Activated CD8-positive, alpha-beta memory T cell treated with anti-CD3 and anti-CD28 coated beads, Interleukin-2, amount 50 U/mL, for 48 hours (primary cell): ENCODE measurements around the gene ARMH3.

Experiments
- DNase-seq: peaks from one replicate; pipeline ENCODE4 v3.0.0-alpha.2; 2020

ARMH3 gene

DNA sequence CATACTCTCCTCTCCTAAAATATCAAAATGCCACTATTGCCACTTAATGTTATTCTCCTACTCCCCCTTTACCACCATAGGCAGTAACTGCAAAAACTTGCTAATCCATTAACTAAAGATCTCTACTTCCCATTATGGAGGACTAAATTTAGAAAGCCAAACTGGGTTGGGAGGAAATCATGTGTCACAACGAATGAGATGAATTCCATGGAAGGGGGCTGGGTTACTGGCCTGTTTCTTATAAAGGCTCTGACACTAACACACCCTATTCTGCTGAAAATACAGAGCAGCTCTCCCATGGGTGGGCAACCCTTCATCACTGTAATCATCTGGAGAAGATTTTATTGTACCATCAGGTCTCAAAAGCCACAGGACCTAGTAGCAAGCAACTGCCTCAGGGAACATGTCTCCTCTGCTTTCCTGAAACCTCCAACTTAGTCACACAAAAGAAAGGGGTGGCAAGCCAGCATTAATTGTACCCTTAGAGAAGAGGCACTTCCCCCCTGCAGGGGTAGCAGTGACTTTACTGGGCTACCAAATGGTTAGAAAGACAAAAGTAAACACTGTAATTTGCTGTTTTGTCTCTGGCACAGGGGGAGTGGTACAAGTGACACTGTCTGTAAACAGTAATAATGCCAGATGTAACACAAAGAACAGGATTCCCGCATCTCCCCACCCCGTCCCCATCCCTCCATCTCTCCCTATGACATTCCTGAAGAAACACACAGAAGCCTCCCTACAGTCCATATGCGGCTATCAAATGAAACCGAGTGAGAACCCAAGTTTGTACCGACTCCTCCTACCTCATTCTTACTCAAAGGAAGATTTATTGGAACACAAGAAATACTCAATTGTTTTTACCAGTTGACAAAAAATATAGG lies 81.6 kb downstream of the ARMH3 start:
- no peak for DNase-seq

DNA sequence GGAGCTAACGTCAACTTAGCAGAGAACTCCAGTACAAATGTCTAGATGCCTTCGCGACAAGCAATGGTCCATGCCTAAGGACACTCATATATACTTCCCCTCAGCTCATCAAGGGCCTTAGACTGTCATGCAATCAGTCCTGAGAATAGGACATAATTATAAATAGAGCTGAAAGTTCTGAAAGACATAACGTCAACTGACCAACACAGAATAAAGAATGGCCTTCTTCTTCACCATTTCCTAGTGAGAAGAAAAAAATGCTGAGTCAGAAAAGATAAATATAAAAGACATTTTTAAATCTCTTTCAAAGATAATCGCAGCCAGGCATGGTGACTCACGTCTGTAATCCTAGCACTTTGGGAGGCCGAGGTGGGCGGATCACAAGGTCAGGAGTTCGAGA lies 83.2 kb downstream of the ARMH3 start:
- no peak for DNase-seq

DNA sequence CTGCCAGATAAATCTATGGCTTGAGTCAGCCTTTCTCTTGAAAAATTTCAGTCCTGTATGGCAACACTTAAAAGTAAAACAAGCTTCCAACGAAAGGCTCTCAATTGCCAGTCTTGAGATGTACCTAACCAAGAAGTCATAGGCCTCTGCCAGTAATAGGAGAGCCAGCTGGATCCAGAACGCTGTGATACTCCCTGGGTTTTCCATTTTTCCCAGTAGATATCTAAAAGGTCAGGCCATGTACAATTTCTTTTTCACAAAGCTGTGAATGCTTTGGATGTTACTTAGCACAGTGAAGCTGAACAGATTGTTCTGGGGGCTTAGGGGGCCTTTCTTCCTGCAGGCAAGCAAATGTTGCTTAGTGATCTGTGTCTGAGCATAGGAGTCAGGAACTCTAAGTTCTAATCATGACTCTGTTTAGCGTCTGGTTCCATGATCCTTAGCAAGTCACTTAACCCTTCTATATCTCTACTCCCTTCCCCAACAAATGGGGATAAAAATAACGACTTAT lies 86.5 kb downstream of the ARMH3 start:
- DNase-seq = no peak

DNA sequence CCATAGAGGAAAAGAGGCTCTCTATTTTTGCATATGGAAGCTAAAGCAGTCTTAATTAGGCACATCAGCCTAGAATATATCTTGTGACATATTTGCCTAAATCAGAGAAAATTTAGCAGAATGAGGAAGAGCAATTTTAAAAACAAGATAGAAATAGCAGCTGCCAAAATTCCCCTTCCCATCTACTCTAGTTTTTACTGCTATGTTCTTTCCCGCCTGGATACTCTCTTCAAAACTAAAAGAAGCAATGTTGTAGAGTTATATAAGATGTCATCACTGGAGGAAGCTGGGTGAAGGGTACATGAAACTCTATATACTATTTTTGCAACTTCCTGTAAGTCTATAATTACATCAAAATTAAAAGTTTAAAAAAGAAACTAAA lies 87.0 kb downstream of the ARMH3 start:
- DNase-seq = no peak

DNA sequence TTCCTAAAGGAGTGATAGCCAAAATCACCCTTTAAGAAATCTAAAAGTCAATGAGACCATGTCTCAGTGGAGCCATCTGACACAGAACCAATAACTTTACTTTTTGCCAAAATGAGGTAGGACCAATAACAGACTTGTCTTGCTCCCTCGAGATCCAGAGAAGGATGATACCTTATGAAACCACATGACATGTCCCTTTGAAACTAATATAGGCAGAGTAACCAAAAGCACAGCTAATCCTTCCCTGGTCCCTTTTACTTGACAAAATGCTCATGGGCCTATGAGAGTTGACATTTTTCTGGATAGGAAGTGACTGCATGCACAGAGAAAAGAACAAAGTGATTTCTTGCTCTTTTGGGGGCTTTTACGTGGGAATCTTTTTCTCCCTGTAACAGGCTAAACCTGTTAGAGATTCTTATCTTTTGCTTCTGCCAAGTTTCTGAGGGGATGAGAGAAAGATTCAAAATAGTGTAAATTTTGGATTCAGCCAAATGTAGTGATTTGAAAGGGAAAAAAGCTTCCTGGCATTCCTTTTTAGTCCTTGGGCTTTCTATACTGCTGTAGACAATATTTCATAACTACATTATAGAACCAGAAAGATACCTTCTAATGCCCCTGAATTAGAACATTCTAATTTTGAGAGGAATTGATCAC lies 87.6 kb downstream of the ARMH3 start:
- no peak for DNase-seq

DNA sequence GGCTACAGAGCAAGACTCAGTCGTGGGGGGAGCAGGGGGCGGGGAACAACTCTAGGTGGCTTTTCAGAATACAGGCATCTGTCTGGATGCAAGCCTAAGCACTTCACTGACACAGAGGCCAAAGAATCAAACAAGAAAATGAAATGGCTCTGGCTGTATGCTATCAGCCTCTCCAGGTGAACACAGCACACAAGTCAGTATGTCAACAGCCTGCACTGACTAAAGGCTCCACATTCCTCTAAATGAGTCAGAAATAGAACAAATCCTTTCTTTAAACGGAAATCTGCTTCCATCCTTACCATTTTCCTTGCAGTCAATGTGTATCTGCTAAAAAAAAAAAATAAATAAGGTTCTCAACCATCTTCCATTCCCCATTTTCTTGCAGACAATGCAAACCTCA lies 88.3 kb downstream of the ARMH3 start:
- DNase-seq = no peak

DNA sequence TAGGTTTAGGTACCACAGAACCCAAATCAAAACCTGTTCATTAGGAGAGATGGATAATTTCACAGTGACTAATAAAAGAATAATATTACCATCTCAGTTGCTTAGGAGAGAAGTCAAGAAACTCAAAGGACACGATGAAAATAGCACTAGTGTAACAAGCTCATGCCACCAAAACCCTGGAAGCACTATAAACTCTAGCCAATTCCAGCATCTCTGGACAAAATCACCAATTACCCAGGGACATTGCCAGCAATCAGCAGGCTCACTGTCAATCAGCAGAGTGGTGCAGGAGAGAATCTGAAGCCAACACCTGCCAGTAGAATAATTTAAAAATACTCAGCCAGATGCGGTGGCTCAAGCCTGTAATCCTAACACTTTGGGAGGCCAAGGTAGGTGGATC lies 88.9 kb downstream of the ARMH3 start:
- DNase-seq = no peak

DNA sequence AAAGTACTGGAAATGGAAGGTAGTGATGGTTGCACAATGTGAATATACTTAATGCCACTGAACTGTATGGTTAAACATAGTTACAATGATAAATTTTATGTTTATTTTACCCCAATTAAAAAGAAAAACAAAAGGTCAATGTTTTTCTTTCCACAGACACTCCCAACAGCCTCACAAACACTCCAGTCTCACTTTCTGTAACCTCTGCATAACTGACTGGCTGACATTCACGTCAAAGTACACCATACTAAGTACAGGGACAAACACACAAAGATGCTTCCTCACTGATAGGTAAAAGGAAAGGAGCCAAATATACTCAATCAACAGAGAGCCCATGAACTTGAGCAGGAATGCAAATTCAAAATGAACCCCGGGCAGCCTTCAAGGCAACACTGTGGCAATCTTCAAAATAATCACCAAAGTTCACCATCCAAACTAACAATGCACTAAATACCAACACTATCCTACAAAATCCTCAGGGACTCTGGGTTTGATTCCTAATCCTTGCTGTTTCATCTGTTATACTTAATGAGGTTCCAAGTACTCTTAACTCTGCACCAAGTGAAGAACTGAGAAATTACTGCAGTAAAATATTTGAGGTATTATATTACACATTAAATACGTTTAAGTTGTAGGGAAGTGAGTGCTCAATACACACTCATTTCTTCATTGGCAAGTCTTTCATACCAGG lies 90.8 kb downstream of the ARMH3 start:
- DNase-seq = no peak

DNA sequence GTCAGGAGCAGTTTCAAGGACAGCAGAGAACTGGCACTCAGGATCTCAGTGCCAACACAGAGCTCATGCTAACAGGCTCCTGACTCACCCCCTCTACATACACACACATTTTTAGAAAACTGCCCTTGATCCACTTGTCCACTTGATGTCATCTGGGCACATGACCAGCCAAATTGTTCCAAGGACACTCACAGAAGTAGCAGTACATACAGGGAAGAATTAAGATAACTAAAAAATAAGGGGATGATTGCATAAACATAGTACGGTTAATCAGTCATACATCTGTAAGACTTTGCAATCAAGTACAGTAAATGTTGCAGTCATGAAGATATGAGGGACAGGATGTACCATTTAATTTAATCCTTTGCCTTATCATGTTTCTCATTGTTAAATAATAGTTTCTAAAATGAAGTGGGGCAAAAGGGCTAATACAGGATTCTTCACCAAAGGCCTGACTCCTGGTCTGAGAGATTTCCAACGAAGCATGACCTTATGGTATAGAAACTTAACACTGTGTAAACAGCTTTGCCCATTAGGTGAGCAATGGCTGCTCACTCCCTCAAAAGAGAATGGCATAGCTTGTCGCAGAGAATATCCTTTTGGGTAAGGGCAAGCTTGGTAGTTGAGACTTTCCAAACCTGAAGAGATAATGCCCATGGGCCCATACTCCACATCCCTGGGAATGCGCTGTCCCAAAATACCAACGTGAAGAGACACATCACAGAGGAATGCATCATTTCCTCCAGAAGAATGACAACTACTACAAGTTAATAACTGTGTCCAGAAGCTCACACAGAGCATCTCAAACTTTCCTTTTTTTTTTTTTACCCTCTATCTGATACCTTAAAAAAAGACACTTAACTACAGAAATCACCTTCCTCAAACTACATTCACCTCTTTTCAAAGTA lies 94.1 kb downstream of the ARMH3 start:
- DNase-seq = no peak

DNA sequence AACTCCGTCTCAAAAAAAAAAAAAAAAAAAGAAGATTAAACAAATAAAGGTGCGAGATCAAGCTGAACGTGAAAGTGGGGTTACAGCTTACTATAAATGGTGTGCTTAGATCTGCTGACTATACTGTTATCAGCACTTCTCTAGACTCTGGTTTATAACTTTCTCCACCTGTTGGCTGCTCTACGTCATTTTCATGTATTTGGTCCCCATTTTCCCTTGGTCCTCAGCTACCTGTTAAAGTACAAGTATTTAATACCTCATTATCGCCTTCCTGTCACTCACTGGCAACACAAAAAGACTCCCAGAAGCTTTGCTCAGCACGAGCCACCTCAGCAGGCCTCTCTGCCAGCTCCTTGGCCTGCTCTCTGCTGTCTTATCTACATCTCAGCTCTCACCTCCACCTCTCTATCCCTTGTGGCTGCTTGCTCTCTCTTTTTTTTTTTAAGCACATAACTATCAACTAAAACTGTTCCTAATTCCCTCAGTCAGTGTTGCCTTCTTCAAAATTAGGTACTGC lies 95.0 kb downstream of the ARMH3 start:
- DNase-seq = no peak

DNA sequence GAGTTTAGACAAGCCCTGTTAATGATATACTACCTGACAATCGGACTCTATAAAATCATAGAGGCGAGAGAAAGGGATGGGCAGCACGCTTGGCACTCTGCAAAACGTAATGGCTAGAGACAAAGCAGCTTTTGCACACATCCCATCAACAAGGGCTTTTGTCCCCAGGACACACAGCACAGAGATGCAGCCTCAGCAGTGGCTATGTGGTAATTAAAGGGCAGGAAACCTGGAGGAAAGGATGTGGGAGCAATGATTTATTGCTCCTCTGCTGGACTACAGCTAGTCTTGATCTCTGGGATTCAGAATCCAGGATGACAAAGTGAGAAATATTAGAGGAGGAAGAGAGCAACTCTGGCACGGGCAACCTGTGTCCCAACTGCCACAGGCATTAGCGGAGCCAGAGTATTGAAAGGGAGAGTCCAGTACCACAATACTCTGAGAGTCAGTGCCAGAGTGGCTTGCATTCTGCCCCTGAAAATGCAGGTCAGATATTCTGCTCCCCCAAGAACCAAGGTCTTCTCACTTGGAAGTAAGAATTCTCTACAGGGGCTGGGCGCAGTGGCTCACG lies 96.5 kb downstream of the ARMH3 start:
- no peak for DNase-seq

DNA sequence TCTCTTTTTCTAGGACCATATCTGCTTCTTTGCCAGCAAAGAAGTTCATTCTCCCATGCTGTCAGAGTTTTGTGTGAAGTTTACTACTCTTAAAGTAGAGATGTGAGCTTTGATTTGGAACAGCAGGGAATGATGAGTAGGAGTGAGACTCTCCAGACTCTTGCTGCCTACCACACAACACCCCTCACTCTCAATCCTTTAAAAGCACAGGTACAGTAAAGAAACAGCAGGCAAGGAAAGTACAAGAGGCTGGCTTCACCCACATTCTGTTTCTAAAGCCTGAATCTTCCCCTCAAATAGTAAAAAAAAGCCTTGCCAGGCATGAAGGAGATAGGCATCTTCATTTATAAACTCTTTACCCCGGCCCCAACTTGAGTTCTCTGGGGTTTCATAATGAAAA lies 97.3 kb downstream of the ARMH3 start:
- no peak for DNase-seq

DNA sequence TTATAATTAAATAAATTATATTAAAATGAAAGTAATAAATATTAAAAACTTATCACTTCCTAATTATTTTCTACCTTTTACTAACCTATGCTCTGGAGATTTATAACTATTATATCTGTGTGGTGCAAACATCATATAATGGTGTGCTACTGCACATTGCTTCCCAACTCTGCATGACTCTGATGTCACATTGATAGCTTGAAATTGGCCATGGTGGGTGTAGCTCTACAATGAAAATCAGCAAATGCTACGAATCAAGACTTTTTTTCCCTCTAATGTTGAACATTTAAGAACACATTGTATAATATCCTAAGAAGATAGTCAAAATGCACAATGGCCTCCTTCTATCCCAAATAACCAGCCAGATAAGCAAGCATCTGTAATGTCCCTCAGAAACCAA lies 99.1 kb downstream of the ARMH3 start:
- DNase-seq = no peak

DNA sequence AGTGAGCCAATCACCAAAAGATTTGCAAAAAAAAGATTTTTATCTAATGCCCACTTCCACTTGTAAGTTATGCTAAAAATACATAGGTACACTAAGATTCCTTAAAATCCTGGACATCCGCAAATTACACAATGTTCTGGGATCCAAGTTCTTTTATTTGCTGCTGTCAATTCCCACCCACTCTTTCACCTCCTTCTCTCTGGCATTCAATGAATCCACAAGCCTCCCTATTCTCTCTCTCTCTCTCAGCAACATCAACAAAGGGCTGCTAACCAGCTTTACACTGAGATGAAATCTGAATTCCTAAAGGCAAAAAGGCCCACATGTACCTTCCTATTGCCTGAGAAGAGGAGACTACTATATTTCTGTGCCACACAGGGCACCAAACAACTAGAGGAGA lies 99.9 kb downstream of the ARMH3 start:
- DNase-seq = no peak

DNA sequence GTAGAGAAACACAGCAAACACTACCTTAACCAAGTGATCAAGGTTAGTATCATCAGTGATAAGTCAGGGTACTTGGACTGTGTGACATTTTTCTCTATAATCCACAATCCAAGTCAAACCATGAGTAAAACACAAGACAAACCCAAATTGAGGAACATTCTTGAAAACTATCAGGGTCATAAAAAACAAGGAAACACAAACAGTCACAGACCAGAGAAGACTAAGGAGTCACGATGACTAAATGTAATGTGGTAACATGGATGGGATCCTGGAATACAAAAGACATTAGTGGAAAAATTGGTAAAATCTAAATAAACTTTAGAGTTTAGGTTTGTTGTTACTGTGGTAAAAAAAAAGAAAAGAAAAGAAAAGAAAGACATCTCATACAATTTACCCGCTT lies 103.8 kb downstream of the ARMH3 start:
- no peak for DNase-seq

DNA sequence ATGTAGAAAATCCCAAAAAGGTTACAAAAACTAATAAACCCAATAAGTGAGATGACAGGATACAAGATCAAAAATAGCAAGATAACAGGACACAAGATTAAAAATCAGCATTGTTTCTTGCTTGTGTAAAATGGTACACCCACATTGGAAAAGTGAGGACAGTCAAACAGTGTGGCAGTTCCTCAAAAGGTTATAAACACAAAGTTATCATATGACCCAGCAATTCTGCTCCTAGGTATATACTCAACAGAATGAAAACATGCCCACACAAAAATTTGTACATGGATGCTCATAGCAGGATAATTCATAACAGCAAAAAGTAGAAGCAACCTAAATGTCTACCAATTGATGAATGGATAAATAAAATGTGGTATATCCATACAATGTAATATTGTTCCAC lies 105.8 kb downstream of the ARMH3 start:
- no peak for DNase-seq

DNA sequence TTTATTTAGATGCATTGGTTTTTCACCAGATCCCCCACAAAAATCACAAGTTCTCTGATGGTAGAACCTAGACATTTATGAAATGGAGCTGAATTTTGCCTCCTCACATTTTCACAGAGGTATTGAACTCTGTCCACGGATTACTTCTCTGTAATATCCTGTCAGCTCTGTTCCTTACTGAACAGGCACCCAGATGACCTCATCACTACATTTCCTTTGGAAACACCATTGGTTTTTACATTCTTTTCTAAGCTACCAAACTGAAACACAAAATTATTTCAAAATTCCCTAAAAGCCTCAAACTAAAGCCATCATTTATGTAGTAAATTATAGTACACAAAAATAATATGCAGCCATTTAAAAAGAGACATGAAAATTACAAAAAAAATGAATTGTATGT lies 114.1 kb downstream of the ARMH3 start:
- DNase-seq = no peak

DNA sequence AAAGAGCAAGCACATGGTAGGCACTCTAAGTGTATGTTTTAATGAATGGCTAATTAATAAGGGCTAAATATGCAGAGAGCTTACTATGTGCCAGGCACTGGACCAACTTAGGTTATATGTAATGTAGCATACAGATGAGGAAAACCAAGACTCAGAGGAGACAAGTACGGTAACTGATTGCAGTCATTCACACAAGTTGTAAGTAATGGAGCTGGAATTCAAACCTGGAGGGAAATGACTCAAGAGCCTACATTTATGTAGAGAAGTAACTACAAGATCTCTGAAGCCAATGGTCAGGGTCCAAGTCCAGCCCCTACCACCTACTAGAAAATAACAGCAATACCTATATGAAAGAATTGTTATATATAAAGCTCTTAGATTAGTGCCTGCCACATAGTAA lies 115.1 kb downstream of the ARMH3 start:
- DNase-seq = no peak

DNA sequence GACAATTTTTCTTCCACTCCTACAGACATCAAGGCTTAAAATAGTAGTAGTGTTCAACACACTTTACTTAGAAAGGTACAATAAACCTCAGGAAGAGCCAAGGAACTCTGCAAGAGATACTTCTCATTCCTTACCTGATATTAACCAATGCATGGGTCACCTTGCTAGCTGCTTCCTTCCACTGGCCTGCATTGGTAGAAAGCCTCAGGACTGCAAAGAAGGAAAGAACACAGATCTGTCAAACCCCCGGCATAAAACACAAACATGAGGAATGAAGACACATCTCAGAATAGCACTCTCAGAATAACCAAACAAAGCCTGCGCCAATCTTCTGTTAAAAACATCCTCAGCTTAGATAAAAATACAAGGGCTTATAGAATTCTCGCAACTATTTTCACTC lies 116.2 kb downstream of the ARMH3 start:
- DNase-seq = no peak

DNA sequence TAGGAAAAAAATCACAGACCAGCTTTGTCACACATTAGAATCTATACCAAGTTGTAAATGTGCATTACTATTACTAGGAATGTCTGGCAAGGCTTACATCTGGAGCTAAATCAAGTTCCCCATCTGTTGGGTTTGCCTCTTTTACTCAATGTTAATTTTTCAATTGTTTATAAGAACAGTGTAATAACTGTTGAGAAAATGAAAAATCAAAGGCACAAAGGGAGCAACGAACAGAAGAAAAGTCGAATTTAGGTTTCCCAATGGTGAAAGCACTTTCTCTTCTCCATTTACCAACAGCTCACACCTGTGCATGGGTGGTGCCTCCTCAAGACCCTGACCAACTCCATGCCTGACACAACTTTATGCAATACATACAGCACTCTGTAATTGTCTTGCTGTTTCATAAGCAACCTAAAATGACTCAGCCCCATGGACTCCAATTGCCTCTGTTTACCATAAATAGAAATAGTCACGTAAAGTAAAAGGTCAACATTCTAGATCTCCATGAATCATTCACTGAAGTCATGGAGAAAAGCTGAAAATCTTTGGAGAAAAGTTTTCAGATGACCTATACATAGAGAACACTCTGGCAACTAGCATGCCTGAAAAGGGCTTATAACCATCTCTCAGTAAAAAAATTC lies 116.8 kb downstream of the ARMH3 start:
- DNase-seq = no peak

DNA sequence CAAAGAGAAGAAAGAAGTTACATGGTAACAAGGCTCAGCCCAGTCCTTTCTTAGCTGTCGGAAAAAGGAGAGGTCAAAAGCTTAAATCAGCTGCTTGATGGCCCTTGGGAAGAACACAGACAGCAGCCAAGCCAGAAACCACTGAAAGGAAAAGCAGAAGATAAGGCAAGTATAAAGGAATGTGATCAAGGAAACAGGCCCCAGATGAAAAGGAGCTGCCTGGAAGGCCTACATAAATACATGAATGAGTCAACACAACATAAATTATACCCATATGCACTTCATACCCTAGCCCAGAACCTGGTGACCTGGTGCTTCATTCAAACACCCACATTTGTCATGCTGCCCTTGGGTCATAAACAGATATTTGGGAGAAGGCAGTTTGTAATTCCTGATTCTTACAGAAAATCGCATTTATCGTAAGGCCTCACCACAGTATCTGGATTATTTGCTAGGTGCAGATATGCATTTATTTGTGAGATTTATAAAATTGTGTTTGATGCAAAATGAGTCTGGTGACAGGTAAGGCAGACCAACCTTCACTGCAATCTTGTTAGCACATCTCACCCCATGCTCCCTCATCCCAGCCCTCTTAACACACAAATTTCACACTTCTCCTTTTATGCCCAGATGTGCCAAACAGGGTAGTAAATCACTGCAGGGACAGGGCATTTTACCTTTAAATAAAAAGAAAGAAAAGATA lies 117.5 kb downstream of the ARMH3 start:
- DNase-seq = no peak
